HG03378 (cell line): Measurements from ENCODE around the gene AHSA1.
A peak's percentile ranks its signal among the peaks of the same experiment; 100 is the strongest.

ENCODE experiments used
- ATAC-seq: cut with Tn5 transposase; IDR thresholded peaks from one replicate; pipeline ENCODE4 v1.9.1; 2021; ENCODE audit warnings: mild to moderate bottlenecking, moderate library complexity; ENCODE audit not compliant: unreplicated experiment

The AHSA1 gene

DNA sequence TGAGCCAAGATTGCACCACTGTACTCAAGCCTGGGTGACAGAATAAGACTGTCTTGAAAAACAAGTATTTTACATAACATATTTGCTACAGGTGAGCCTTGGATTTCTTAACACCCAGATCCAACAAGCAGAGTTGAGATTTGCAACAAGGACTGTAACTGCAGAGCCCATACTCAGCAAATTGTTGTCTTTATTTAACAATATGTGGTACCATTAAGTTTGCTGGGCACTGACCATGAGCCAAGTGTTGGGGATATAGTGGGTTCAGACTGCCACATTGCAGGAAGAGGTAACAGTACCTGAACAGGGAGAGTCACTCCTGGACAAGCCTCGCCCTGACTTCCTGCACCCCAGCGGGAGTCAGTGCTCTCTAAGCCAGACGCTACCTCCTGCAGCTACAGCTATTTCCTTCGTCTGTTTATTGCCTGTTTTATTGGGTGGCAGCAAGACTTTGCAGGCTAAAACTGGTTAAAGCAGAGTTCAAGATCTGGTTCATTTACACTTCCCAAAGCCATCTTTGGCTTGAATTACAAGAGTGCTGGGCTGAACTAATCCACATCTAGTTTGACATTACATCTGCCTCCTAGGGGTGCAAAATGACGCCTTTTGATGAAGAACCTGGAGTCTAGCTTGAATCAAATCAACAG is 12.5 kb downstream of the AHSA1 start:
- ATAC-seq, result no peak

DNA sequence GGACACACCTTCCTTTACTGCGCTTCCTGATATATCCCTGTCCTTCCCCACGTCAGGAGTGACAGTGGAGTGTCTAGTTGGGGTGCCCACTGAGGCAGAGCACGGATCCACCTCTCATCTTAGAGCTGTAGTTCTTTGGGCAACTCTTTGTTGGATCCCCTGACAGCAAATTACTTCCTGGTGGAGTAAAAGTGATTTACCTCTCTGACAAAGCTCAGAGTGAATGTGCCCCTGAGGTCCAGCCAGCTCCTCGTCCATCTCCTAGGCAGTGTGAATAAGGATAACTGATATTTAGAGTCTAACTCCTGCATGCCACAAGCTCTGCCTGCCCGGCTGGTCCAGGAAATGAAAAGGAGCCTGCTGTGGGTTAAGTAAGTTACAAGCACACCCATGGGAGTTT is 16.0 kb downstream of the AHSA1 start:
- no peak for ATAC-seq

DNA sequence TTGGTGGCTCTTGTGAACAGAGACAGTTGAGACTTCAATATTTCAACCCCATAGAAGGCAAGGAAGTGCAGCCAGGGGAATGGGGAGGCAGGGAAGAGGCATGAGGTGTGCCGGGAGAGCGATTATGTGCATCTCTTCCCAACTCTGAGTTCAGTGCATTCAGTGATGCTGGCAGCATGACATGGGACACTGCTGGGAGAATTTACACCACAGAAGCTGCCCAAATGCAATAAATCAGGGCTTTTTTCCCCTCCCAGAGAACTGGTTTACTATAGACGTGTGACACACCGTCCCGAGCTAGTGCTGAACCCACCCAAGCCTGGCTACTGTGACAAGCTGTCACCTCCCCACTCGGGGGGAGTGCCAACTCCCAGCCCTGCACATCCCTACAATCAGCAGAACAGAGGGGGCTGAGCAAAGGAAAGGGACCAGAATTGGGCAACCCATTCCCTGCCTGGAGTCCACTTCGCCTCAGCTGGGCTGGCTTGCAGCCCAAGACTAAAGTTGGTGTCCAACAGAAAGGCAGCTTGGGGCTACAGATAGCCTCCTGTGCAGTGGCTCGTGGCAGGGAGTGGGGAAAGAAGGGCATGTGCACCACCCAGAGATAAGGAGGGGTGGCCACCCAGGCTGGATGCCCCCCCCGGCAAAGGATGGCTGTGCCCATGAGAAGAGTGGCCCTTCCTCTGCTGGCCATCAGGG is 16.7 kb downstream of the AHSA1 start:
- ATAC-seq, result no peak

DNA sequence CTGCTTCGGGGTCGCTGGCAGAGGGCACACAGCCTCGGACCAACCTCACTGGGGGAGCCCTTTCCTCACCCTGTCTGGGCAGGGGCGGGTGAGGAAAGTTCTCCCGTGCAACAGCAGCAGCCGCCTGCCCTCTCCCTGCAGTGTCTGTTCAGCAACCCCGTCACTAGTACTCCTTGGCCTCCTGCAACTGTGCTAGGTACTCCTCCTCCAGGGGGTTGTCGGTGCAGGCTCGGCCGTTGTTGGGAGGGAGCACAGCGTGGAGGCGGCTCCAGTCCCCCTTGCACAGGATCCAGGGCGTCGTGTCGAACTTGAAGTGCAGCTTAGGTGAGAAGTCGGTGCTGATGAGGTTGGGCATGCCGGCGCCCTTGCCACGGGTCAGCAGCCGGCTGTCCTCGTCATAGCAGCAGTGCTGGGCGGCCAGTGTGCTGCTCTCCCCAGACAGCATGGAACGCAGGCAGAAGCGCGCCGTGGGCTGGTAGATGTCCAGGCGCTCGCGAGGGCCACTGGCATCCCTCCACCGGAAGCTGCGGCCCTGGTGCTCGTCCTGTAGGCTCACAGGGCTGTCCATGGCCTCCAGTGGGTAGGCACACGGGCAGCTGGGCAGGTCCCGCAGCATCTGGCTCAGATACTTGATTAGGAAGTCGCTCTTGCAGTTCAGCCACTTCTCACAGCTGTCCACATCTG is 17.7 kb downstream of the AHSA1 start:
- no peak for ATAC-seq

DNA sequence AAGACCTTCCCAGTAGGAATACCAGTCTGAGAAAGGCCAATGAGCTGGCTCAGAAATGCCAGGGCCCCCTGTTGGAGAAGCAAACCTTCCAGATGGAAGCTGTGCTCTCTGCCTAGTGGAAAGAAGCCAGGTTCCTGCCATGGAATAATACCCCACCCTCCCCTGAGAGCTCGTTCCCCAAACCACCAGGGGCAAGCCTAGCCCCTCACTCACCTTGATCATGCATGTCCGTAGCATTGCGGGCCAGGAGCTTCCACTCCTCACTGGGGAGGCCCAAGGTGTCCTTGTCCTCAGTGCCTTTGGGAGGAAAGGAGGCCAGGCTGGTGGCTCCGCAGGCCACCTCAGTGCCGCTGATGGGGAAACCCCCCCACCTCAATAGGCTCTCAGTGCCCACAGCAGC is 20.1 kb downstream of the AHSA1 start:
- ATAC-seq, result no peak

DNA sequence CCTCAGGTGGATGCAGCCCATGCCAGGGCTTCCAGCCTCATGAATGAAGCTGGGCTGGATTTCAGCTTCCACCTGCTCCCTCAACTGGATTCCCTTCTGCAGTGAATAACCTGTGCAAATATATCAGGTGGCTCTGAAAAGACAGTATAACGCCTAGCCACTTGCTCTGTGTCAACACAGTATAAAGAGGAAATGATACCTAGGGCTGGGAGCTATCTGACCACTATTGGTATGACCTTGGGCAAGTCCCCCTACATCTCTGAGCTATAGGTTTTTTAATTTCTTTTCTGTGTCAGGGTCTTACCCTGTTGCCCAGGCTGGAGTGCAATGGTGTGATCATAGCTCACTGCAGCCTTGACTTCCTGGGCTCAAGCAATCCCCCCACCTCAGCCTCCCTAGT is 20.9 kb downstream of the AHSA1 start:
- ATAC-seq, result peak; percentile 89

DNA sequence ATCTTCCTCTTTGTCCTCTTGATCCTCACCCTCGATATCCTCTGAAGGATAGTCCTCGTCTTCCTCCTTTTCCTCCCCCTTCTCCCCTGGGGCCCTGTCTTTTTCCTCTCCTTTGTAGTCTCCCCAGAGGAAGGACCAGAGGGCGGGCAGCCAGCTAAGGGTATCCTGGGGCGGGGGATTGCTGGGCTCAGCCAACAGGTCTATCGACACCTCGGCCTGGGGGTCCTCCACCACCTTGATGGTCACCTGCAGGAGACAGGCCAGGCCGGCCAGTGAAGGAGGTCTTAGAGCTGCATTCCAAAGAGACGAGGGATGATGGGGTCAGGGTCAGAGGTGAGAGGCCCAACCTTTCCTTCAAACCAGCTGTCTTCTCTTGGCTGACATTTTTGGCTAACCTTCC is 24.5 kb downstream of the AHSA1 start:
- ATAC-seq, result no peak

DNA sequence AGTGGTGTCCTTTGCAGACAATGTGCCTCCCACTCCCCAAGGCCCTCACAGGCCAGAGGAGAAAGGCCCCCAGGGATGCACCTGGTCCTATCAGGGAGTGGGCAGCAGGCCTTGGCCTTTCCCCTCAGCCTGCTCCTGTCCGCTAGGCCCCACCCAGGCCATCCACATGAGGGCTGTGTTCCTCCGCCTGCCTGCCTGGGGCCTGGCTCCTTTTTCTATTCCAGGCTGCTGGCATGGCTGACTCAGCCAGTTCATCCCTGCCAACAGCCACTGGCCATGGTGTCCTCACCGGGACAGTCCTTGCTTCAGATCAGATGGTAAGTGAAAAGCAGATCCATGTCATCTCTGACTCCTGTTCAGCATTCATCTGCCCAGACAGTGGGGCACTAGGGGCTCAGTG is 27.4 kb downstream of the AHSA1 start:
- no peak for ATAC-seq

DNA sequence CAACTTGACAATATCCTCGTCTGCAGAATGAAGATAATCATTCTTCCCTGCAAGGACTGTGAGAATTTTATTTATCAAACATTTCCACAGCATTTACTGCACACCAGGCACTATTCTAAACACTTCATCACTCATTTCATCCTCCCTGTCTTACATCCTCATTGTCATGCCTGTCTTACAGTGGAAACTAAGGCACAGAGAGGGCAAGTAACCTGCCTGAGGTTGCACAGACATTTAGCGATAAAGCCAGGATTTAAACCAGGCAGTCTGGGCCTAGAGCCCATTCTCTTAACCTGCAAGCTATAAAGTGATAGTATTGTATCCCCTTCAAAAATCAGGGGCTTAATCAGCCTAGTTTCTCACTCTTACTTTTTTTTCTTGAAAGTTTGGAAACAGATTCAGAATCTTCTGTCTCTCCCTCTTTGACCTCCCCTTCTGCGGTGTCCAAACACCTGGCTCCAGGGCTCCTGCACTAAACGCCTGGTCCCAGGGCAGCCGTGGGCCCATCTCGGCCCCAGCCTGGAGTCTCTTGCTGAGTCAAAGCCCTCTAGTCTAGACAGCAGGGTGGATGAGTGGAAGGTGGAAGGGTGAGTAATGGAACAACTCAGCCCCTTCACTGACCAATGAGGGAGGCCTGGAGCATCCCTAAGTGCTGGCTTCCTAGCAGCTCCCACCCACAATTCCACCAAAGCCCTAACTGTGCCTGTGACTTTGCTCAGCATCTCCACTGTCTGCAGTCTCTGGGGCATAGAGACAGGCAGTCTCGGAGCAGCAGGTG is 28.2 kb downstream of the AHSA1 start:
- ATAC-seq, result no peak

DNA sequence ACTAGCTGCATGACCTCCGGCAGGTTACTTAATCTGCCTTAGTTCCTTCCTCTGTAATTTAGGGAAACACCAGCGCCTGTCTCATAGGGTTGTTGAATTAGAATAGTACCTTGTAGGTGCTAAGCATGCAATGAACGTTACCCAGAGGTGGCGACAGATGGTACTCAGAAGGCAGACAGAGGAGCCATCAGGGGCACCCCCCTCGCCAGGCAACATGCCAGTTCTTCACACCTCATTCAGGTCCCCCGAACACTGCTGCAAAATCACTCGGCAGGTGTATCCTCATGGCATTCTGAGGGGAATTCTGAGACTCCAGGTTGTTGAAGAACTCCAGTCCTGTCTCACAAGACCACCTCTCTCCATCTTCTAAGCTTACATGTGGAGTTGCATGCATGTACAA is 30.7 kb downstream of the AHSA1 start:
- ATAC-seq, result no peak

DNA sequence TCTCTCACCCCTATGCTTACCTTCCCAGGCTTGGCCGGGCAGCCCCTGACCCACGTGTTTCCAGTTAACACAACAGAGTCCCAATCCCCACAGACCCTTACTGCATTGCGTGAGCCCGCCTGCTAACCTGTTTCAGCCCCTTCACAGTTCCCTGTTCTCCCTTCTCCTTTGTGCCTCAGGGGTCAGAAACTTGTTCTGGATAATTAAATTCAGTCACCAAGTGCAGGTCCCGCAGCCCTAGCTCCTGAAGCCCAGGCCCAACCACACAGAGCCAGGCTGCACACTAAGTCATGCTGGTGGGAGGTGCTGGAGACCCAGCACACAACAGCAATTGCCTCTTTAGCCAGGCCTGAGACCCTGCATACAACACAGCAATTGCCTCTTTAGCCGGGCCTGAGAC is 31.1 kb downstream of the AHSA1 start:
- no peak for ATAC-seq

DNA sequence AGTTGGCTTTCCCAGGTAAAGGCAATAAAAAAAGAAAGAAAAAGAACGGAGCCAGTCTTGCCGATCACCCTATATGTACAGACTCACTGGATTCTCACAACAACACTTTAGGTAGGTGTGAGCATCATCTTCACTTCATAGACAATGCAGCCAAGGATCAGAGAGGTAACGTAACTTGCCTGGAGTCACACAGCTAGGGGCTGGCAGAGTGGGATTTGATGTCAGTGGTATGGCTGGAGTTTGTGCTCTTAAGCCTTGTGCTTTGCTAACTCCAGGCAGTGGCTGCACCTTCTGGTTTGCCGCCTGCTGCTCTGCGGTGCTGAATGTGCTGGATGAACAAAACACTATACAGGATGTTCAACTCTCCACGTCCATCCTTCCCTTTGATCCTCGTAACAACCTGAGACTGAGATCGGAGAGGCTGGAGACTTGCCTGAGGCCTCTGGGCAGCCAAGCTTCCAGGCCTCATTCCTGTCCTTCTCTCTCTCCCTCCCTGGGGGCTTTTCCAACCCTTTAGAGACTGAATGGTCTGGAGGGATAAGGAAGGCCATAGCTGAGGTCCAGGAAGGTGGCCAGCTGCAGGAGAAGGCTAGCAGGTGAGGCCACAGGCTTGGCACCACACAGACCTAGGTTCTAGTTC is 32.6 kb downstream of the AHSA1 start:
- no peak for ATAC-seq

DNA sequence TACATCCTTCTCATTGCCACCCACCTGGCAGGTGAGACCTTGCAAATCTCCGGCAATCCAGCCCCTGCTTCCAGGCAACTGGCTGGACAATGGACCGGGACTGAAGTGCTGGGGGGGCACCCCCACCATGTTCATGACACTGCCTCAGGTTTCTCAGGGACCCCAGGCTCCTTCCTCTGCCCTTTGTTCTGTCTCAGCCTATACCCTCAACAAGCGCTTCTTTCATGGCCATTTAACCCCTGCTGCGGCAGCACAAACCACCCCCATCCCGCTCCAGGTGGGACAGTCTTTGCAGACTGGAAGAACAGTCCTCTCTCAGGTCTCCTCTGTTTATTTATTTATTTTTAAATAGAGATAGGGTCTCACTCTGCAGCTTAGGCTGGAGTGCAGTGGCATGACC is 33.2 kb downstream of the AHSA1 start:
- no peak for ATAC-seq

DNA sequence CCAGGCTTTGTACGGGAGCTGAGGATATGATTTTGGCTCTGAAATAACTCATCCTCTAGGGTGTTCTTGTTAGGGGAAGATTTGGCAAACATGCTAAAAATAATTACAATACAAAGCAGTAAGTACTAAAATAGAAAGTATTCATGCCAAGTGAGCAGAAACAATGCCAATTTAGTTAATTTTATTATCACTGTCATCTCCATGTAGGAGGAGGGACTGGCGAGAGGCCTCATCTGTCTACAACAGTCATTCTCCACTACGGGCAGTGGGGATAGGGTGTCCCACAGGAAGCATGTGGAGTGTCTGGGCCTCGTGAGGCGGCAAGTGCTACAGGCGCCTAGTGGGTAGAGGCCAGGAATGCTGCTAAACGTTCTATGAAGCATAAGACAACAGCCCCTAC is 37.4 kb downstream of the AHSA1 start:
- no peak for ATAC-seq

DNA sequence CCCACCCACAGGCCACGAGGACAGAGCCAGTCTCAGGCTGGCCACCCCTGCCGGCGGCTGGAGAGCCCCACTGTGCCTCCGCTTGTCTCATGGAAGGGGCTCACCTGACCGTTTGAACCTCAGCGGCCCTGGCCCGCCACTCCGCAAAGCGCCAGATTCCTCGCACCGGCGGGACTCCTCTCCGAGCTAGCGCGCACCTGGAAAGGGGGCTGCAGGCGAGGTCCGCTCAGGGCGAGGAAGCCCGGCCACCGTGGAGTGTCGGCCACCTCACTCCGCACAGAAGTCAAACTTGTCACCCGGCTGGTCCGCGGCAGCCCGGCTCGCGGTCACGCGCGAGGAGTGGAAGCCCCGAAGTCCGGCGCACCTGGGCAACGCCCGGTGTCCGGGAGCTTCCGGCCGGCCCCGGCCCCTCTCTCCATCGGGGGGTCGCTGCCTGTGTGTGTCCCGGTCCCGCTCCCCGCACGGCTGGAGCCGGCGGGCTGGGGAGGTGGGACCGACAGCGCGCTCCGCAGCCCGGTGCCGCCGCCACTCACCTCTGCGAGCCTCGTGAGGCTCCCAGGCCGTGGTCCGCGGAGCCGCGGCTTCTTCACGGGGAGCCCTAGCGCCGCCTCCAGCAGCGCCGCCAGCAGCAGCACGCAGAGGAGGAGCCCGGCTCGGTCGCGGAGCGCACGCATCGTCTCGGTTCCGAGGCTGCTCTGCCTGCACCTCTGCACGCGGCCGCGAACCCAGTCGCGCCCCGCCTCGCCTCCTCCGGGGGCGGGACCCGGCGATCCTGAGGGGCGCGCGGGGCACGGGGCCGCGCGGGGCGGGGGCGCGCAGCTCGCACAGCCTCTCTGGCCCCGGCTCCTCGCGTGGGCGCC is 40.5 kb downstream of the AHSA1 start, which contains the start of gene ISM2:
ISM2 (minus strand) TSS at position 697 of the 860 bp plus-strand sequence; CDS start at position 674, 23 bp downstream.
- ATAC-seq, result no peak

DNA sequence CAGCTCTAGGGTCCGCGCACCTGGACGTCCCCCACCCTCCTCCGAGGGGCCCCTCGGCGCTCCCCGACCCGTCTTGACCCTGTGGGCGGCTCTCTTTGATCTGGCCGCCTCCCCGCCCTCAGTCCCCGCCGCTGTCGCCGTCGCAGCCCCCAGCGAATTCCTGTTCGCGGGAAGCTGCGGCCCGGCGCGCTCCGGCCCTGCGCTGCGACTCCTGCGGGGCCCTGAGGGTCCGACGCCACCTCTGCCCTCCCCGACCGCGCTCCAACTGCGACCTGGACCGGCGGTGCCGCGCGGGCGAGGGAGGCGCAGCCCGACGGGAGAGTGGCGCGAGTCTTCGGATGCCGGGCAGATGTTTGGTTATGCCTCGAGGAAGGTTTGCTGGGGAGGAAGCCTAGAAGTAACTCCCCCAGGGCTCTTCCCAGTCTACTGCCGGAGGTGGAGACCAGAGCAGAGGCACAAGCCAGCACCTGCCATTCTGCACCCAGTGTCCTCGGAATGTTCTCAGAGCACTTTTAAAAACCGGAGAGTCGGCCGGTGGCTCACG is 41.2 kb downstream of the AHSA1 start:
- ATAC-seq, result no peak

DNA sequence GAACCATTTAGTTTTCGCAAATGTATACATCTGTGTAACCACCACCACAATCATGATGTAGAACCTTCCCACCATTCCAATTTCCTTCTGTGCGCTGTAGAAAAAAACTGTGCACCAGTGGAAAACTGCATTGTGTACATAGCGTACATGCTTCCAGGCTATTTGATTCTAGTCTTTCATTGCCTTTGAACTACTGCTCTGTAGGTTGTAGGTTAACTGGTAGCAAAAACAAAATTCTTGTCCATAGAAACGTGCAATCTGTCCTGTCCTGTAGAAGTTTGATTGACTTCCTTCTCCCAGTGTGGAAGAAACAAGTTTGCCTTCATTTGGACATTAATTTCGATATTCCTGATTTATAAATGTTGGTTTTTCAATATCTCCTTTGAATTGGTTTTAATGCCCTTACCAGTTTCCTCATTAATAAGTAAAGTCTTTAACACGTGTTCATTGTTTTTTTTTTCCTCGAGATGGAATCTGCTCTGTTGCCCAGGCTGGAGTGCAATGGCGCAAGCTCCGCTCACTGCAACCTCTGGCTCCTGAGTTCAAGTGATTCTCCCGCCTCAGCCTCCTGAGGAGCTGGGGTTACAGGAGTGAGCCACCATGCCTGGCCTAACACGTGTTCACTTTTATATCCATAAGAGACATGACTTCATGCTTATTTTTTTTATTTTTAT is 44.4 kb downstream of the AHSA1 start:
- no peak for ATAC-seq

DNA sequence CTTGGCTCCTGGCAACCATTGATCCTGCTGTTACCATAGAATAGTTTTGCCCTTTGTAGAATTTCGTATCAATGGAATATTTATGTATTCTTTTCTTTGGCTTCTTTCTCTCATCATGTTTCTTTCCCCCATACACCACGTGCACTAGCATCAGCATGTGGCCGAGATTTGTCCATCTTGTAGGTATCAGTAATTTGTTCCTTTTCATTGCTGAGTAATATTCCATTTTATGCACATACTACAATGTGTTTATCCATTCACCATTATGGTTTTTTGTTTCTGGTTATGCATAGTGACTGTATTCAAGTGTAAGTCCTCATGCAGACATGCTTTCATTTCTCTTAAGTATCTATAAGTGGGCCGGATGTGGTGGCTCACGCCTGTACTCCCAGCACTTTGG is 45.2 kb downstream of the AHSA1 start:
- no peak for ATAC-seq

DNA sequence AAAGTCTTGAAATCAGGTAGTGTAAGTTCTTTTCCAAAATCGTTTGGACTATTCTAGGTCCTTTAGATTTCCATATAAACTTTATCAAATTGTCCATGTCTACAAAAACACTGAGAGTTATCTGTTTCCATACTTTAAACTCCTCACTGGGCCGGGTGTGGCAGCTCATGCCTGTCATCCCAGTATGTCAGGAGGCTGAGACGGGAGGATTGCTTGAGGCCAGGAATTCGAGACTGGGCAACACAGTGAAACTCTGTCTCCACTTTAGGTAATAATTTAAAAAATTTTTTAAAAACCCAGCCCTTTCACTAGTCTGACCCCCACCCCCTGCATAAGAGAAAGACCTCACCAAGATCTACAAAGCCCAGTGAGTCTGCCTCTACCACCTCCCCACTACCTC is 47.1 kb downstream of the AHSA1 start:
- ATAC-seq, result no peak
